GM10248 (cell line): ENCODE measurements around the gene SLC16A7.

Experiments used
- CTCF ChIA-PET: fragments of 300-600 bp; sonication (Branson Sonifier 250); formaldehyde crosslinking; extraction: SDS; loops from one replicate; lab custom pipeline; 2021; ENCODE audit warnings: antibody characterized with exemption; lab: Yijun Ruan, JAX
- POLR2A ChIA-PET: fragments of 350-650 bp; sonication (Branson Sonifier 250); formaldehyde crosslinking; extraction: SDS; loops from one replicate; lab custom pipeline; 2020; ENCODE audit warnings: antibody characterized with exemption; lab: Yijun Ruan, JAX
- DNase-seq: peaks from one replicate; pipeline ENCODE4 v3.0.0; 2012; ENCODE audit errors: extremely low spot score
- TF ChIP-seq, protein P1 (sequence below): IDR thresholded peaks from 2 replicates; pipeline ENCODE4 v1.5.1; 2012; ENCODE audit warnings: mild to moderate bottlenecking, low read depth; ENCODE audit errors: extremely low read depth, missing control alignments, control extremely low read depth

SLC16A7 gene

DNA sequence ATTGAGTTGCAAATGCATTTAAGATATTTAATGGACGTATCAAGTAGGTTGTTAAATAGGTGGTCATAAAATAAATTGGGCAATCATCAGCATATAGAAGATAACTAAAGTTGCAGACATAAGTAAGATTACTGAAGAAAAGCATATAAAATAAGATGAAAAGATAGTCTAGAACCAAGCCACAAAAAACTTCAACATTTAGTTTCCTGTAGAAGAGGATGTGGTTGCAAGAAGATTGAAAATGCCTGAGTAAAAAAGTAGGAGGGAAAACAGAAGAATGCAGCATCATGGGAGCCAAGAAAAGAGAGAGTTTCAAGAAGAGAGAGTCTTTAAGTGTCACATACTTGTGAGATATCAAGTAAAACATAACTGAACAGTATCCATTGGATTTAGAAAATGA is 17.6 kb upstream of the SLC16A7 start:
- no peak for DNase-seq
- TF ChIP-seq, protein P1, sequence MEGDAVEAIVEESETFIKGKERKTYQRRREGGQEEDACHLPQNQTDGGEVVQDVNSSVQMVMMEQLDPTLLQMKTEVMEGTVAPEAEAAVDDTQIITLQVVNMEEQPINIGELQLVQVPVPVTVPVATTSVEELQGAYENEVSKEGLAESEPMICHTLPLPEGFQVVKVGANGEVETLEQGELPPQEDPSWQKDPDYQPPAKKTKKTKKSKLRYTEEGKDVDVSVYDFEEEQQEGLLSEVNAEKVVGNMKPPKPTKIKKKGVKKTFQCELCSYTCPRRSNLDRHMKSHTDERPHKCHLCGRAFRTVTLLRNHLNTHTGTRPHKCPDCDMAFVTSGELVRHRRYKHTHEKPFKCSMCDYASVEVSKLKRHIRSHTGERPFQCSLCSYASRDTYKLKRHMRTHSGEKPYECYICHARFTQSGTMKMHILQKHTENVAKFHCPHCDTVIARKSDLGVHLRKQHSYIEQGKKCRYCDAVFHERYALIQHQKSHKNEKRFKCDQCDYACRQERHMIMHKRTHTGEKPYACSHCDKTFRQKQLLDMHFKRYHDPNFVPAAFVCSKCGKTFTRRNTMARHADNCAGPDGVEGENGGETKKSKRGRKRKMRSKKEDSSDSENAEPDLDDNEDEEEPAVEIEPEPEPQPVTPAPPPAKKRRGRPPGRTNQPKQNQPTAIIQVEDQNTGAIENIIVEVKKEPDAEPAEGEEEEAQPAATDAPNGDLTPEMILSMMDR: no peak
- ChIA-PET POLR2A (no interaction called here), CTCF (no interaction called here)

DNA sequence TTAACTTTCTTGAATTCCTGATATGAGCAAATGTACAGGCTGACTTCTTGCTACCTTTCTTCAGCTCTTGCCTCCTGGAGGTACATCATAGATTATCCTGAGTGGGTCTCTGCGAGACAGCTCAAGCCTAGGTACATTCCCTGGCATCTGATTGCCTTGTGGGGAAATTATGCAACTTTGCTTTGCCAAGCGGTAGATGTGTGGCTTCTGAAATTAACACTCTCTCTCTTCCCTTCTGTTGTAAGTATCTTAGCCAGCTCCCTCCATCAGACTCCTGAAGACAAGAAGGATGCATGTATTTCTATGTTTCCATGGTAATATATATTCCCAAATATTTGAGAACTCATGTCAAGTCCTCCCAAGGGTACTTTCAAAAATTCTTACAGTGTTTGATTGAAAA is 16.2 kb upstream of the SLC16A7 start:
- POLR2A ChIA-PET: no interaction called here
- TF ChIP-seq, protein P1: no peak
- no peak for DNase-seq
- CTCF ChIA-PET: no interaction called here

DNA sequence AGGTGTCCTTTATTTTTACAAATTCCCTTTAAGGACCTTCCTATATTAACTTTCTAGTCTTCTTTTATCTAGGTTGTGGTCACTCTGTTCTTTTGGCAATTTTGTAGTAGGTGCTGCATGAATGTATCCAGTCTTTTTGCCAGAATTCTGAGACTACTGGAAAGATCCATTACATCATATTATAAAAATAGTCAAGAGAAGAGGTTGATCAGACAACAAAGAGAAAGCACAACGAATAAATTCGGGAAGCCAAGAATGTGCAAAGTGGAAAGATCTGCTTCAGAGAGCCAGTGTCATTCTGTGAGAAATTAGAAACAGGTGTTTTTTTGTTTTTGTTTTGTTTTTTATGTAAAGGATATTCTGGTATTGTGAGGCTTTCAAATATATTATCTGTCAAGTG is 15.8 kb upstream of the SLC16A7 start:
- ChIA-PET POLR2A (no interaction called here), CTCF (no interaction called here)
- TF ChIP-seq, protein P1: no peak
- no peak for DNase-seq

DNA sequence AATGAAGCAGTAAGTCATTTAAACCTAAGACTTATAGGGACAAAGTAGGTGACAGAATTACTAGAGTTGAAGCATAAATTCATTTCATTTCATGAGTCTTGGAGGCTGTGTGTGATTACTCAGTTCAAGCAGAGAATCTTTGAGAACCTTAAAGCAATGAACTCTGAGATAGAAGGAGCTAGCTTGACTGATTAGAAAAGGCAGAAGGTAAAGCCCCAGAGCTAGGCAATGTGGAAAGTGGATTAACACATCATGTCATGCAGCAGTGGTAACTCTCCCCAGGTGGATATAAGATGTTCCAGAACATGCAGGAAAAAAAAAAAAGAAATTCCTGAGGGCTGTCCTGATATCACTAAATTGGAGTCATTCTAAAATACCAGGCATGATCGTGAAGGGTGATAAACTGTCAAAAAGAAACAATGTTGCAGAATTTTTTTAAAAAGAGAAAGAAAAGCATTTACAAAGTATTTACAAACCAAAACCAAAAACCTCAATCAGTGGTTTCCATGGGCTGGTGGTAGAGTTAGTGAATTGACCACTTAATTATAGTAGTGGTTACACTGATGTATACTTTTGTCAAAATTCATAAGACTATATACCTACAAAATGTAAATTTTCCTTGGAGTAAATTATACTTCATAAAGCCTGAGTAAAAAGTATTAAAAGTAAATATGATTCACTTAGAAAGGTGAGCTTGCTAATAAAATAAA is 12.7 kb upstream of the SLC16A7 start:
- no peak for DNase-seq
- TF ChIP-seq, protein P1: no peak
- ChIA-PET CTCF (no interaction called here), POLR2A (no interaction called here)

DNA sequence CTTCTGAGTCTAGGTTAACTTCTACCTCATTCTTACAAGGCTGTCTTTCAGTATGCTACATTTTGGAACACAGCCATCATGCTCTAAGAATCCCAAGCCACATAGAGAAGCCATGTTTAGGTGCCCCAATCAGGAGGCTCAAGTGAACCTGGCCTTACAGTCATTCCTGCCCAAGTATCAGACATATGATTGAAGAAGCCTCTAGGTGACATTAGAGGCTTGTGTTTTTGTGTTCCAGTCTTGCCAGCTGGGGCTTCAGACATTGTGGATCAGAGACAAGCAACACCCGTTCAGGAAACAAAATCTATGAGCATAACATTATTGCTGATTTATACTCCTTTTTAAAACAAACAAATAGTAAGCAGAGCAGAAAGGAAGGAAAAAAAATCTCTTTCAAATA is 8.1 kb upstream of the SLC16A7 start:
- no peak for DNase-seq
- TF ChIP-seq, protein P1: no peak
- POLR2A ChIA-PET: no interaction called here
- CTCF ChIA-PET: interaction anchor here (1.1 kb wide), 1 partner anchor 247 kb away, joined by 3 read pairs; no protein-coding TSS in a partner anchor

DNA sequence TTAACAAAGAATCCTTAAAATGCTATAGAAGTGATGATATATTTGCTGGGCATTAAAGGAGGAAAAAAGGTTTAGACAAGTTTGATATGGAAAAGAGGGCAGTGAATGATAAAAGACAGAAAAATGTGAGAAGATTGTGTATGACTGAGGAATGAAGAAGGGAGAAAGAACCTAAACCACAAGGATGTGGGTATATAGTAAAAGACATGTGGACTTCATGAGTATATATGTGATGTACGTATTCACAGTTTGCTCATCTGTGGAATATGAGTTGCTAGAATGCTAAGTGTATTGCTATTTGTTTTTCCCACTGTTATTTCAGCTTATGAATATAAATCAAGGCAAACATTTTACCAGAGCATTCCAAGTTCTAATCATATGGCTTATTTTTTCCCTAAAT is 2.1 kb upstream of the SLC16A7 start:
- POLR2A ChIA-PET: no interaction called here
- TF ChIP-seq, protein P1: no peak
- DNase-seq: no peak
- CTCF ChIA-PET: interaction anchor here (1.9 to 2.9 kb wide), 2 partner anchors 9 to 215 kb away, joined by 6 to 11 read pairs; no protein-coding TSS in a partner anchor
